Activated naive CD4-positive, alpha-beta T cell treated with Interleukin-2 at 50 U/mL for 16 hours (primary cell): ENCODE results near the gene CHST3.
"Not testable (repeated sequence)": the region's sequence is repeated elsewhere in the genome, so short reads cannot be mapped to it uniquely, and the experiment has no call there.

Experiments used
- DNase-seq: peaks from one replicate; pipeline ENCODE4 v3.0.0-alpha.2; 2020

The CHST3 gene, protein sequence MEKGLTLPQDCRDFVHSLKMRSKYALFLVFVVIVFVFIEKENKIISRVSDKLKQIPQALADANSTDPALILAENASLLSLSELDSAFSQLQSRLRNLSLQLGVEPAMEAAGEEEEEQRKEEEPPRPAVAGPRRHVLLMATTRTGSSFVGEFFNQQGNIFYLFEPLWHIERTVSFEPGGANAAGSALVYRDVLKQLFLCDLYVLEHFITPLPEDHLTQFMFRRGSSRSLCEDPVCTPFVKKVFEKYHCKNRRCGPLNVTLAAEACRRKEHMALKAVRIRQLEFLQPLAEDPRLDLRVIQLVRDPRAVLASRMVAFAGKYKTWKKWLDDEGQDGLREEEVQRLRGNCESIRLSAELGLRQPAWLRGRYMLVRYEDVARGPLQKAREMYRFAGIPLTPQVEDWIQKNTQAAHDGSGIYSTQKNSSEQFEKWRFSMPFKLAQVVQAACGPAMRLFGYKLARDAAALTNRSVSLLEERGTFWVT

DNA sequence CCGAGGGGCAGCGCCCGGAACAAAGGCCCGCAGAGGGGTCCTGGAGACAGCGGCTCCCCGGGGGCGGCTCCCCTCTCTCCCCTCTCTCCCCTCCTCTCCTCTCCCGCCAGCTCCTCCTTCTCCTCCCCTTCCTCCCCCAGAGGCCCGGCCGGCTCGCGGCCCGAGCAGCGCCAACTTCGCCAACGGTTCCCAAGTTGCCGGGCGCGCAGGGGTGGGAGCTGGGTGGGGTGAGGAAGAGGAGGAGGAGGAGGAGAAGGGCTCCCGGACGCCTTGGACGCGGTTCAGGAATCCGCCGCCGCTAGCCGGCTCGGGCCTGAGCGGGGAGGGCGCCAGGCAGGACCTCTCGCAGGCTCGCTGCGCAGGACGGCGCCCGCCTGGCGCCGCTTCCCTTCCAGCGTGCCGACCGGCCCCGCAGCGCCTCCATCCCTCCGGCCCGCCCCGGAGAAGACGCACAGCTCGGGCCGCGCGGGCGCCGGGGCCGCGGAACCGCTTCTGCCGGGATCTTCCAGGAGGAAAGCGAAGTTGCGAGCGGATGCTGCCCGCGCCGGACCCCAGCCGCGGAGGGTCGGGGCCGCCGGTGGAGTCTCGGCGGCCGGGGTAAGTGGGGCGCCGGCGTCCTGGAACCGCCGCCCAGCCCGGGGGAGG lies at the start of gene CHST3:
Gene CHST3, plus strand, starts transcription at position 298 of the 645 bp plus-strand sequence. CDS start 41,448 bp downstream, outside the sequence.
- DNase-seq: no peak

GRCh38 chr10:71916827-71917226 lies 47.4 kb upstream of the CHST3 start:
- DNase-seq: no peak

DNA sequence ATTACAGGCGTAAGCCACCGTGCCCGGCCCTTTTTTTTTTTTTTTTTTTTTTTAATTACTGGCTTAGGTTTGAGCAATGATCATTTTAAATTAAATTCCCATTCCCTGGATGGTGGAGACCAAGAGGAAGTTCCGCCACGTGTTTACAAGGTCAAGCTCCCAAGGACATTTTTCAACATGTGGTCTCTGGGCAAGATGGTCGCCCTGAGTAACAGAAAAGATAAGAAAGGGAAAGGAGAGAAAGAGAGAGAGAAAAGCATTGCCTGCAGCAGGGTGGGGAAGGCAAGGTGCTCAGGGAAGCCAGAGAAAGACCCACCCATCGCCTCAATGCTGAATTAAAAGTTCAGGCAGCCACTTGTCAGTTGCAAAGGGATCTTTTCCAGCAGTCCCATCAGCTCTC lies 45.2 kb upstream of the CHST3 start:
- no peak for DNase-seq

DNA sequence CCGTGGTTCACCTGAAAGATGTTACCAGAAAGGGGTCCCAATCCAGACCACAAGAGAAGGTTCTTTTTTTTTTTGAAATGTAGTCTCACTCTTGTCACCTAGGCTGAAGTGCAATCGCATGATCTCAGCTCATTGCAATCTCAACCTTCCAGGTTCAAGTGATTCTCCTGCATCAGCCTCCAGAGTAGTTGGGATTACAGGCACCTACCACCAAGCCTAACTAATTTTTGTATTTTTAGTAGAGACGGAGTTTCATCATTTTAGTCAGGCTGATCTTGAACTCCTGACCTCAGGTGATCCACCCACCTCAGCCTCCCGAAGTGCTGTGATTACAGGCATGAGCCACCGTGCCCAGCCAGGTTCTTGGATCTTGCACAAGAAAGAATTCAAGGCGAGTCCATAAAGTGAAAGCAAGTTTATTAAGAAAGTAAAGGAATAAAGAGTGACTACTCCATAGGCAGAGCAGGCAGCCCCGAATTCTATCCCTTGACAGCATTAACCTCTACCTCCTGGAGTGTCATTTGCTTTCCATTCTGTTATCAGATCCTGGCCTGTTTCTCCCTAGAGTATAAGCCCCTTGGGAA lies 44.1 kb upstream of the CHST3 start:
- DNase-seq: not testable (repeated sequence)

GRCh38 chr10:71920540-71921323 lies 43.5 kb upstream of the CHST3 start:
- no peak for DNase-seq

DNA sequence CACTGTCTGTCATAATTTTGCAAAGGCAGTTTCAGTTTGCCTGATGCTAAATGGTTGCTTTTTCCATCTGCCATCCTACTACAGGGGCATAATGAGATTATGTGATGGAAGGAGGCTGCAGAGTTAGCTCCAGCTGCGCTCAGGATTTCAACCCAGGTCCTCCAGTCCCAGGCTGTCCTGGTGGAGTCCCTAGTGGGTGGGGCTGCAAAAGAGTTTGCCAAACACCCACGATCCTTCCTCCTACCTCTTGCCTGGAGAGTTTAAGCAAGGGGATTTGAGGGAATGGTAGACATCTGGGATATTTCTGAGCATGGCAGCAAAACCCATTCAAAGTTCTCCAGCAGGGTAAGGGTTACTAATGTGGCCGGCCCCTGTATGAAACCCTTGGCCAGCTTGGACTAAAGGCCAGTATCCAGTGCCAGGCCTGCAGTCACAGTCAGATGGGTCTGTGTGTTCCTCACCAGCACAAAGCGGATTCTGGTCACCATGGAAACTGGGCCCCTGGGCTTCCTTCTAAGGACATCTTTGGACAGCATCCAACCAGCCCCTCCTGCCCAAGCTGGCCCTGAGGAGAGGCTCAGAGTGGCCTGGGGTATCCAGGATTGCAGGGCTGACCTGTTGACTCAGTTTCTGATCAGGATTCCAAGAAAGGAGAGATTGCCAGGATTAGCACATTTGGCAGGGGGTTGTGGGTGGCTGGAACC lies 42.7 kb upstream of the CHST3 start:
- no peak for DNase-seq

GRCh38 chr10:71923138-71923692 lies 41.0 kb upstream of the CHST3 start:
- no peak for DNase-seq

GRCh38 chr10:71924771-71925170 lies 39.4 kb upstream of the CHST3 start:
- DNase-seq: no peak

DNA sequence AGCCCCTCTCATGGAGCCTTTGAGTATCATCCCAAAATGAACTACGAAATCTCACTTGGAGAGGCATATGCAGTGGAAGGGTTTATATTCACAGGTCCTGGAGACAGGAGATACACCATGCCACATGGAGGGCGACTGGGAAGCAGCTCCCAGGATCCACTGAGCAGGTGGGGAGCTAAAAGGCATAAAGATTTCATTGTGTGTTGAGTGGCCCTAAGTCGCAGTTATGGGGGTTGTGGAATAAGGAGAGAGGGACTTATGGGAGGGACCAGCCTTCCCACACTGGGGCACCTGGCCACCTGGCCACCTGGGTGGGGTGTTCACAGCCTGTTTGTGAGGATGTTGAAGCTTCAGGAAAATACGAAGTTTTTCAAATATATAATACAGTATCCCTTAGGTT lies 37.0 kb upstream of the CHST3 start:
- DNase-seq: no peak

GRCh38 chr10:71927776-71928592 lies 36.2 kb upstream of the CHST3 start:
- no peak for DNase-seq

- no peak for DNase-seq
Observed at GRCh38 chr10:71931295-71931694, 32.9 kb upstream of the CHST3 start.

- DNase-seq: peak; percentile 68
Observed at GRCh38 chr10:71933651-71934050, 30.5 kb upstream of the CHST3 start.

- no peak for DNase-seq
Observed at GRCh38 chr10:71938211-71938610, 26.0 kb upstream of the CHST3 start.

GRCh38 chr10:71939304-71939703 lies 24.9 kb upstream of the CHST3 start:
- no peak for DNase-seq

DNA sequence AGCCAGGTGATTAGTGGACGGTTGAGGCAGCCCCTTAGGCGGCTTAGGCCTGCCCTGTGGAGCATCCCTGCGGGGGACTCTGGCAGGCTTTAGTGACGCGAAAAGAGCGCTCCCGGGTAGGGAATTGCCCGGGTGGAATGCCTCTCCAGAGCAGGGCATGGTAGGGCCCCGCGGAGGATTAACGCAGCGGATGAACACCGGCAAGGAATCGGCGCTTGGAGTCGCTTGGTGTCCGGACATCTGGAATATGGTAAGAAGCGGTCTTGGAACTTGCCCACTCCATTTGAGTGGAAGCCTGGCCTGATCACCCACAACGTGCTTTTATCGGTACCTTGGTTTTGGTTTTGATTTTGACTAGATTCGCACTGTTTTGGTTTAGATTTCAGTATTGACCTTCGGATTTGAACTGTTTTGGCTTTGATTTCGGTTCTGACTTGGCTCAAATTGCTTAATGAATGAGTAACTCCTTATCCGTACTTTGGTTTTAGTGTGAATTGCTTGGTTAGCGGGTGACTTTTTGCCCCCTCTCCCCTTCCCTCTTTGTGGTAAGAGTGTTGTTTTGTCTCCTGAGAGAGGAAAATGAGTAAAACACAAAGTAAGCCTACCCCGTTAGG lies 24.2 kb upstream of the CHST3 start:
- peak; percentile 28 for DNase-seq

GRCh38 chr10:71940752-71941151 lies 23.4 kb upstream of the CHST3 start:
- no peak for DNase-seq

DNA sequence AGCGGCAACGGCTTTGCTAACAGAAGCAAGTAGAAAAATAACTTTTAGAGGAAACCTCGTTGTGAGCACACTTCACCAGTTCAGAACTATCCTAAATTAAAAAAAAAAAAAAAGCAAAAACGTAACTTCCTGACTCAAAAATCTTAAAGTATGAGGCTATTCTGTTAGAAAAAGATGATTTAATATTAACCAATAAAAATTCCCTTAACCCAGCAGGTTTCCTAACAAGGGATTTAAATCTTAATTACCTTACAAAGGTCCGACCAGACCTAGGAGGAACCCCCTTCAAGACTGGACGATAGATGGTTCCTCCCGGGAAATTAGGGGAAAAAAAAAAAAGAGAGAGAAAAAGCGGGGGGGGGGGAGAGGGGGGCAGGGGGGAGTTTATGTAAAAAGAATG lies 22.9 kb upstream of the CHST3 start:
- no peak for DNase-seq

- DNase-seq: no peak
Observed at GRCh38 chr10:71945819-71946474, 18.2 kb upstream of the CHST3 start.

DNA sequence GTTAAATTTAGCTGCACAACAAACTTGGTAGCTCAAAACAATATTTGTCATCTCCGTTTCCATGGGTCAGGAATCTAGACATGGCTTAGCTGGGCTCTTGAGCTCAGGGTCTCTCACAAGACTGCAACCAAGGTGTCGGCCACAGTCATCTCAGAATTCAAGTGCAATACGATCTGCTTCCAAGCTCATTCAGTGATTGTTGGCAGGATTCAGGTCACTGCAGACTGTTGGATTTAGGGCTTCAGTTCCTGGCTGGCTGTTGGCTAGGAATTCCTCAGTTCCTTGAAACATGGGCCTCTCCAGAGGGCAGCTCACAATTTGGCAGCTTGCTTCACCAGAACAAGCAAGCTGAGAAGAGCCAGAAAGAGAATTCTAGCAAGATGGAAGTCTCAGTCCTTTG lies 17.5 kb upstream of the CHST3 start:
- no peak for DNase-seq

DNA sequence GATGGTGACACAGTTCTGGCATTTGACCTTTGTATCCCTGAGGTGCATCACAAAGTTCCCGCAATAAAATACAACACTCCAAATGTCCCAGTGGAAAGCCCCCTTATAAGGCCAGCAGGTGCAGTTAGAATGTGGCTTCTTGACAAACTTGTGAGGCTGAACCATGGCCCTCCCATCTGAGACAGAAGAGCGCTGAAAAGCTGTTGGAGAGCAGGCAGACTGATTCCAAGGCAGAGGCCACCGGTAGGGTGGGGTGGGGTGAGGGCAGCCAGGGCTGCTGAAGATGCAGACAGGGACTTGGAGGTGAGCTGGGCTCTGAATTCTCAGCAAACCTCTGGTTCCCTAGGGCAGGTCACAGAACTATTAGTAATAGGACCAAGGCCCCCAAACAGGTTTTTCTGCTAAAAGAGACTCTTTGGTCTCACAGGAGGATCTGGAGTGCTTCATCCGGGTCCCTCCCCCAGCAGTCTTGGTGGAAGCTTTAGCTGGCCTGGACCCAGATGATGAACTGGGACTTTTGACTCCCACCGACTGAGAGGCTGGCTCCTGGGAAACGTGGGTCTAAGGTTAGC lies 15.6 kb upstream of the CHST3 start:
- no peak for DNase-seq
